Measurements from ENCODE around the gene SRSF6.

DNA sequence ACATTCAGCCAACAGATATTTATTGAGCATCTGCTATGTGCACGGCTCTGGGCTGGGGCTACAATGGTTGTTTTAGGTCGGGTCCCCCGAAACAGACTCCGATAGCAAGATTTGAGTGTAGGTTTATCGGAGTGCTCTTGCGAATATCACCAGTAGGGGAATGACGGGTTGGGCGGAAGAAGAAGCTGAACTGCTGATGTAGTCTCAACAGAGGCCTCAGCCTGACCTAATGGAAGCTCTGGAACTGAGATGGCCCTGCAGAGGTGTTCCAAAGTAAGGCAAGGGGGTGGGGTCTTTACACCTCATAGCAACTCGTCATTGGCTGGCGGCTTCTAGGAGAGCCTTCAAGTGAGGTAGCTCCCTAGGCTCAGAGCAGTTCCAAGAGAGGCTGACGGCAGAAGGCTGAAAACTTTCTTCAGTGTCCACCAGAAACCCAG, 50.9 kb downstream of the SRSF6 start:
- TF ChIP-seq, protein P1, sequence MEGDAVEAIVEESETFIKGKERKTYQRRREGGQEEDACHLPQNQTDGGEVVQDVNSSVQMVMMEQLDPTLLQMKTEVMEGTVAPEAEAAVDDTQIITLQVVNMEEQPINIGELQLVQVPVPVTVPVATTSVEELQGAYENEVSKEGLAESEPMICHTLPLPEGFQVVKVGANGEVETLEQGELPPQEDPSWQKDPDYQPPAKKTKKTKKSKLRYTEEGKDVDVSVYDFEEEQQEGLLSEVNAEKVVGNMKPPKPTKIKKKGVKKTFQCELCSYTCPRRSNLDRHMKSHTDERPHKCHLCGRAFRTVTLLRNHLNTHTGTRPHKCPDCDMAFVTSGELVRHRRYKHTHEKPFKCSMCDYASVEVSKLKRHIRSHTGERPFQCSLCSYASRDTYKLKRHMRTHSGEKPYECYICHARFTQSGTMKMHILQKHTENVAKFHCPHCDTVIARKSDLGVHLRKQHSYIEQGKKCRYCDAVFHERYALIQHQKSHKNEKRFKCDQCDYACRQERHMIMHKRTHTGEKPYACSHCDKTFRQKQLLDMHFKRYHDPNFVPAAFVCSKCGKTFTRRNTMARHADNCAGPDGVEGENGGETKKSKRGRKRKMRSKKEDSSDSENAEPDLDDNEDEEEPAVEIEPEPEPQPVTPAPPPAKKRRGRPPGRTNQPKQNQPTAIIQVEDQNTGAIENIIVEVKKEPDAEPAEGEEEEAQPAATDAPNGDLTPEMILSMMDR (conservative IDR thresholded peaks at IDR 0.05 in 1 of 2, IDR thresholded peaks at IDR 0.05 in 1 of 2; ENCODE audit: low read depth in 1 of 2, low read length in 2 of 2) = no peak
- no peak for TF ChIP-seq EZH2 (IDR thresholded peaks at IDR 0.05; ENCODE audit: low read length, missing control alignments)

All from fibroblast of lung (primary cell).